WTC11 (cell line): ENCODE results near the gene URB1. TPM values are rescaled to one million over a fixed set of nuclear protein-coding genes. Genes with fewer than 3 reads are reported as not detected.

Source experiments
- ATAC-seq: fragments of 200-7000 bp; cut with Tn5 transposase; 2 replicates; pipeline ENCODE4 v1.10.0; 2021; ENCODE audit warnings: mild to moderate bottlenecking, moderate library complexity
- CTCF ChIA-PET: fragments of 300-600 bp; sonication (Branson Sonifier 250); formaldehyde crosslinking; loops from one replicate; lab custom pipeline; 2021; ENCODE audit warnings: antibody characterized with exemption; lab: Charles Lee
- POLR2A ChIA-PET: fragments of 350-600 bp; sonication (Branson Sonifier 250); formaldehyde crosslinking; loops from one replicate; lab custom pipeline; 2021; ENCODE audit warnings: antibody characterized with exemption; lab: Charles Lee
- DNase-seq: peaks from one replicate; pipeline ENCODE4 v3.0.0; 2021; ENCODE audit warnings: low spot score
- H3K27ac Mint-ChIP-seq: 2 replicates; pipeline ENCODE4 v1.8.0; 2021; ENCODE audit warnings: mixed read lengths
- H3K27me3 Mint-ChIP-seq: 2 replicates; pipeline ENCODE4 v1.8.0; 2021; ENCODE audit warnings: low read depth, mild to moderate bottlenecking, moderate library complexity, mixed read lengths
- H3K36me3 Mint-ChIP-seq: 2 replicates; pipeline ENCODE4 v1.8.0; 2021; ENCODE audit warnings: mixed read lengths
- H3K4me1 Mint-ChIP-seq: 2 replicates; pipeline ENCODE4 v1.8.0; 2022; ENCODE audit warnings: mixed read lengths
- H3K4me3 Mint-ChIP-seq: 2 replicates; pipeline ENCODE4 v1.8.0; 2021; ENCODE audit warnings: mild to moderate bottlenecking, moderate library complexity, mixed read lengths
- H3K9me3 Mint-ChIP-seq: 2 replicates; pipeline ENCODE4 v1.8.0; 2021; ENCODE audit warnings: mixed read lengths
- CREB1 ChIP-seq: sonication (generic); formaldehyde crosslinking; IDR thresholded peaks from 2 replicates; pipeline ENCODE4 v1.8.0; 2023; ENCODE audit warnings: mild to moderate bottlenecking, missing genetic modification reagents
- E2F1 ChIP-seq: sonication (generic); formaldehyde crosslinking; IDR thresholded peaks from 2 replicates; pipeline ENCODE4 v1.8.0; 2022; ENCODE audit warnings: mild to moderate bottlenecking, missing genetic modification reagents
- E2F5 ChIP-seq: sonication (generic); formaldehyde crosslinking; IDR thresholded peaks from 2 replicates; pipeline ENCODE4 v1.8.1; 2022; ENCODE audit warnings: mild to moderate bottlenecking, moderate library complexity, missing genetic modification reagents
- ERG ChIP-seq: fragments of 250-450 bp; sonication (Bioruptor Pico); IDR thresholded peaks from 2 replicates; pipeline ENCODE4 v1.8.0; 2021; ENCODE audit warnings: mild to moderate bottlenecking
- FOXK1 ChIP-seq: sonication (generic); formaldehyde crosslinking; IDR thresholded peaks from 2 replicates; pipeline ENCODE4 v1.8.0; 2022; ENCODE audit warnings: mild to moderate bottlenecking, moderate library complexity, missing genetic modification reagents
- GABPB1 ChIP-seq: sonication (generic); formaldehyde crosslinking; IDR thresholded peaks from 2 replicates; pipeline ENCODE4 v1.8.1; 2023; ENCODE audit warnings: mild to moderate bottlenecking, missing genetic modification reagents
- GRHL2 ChIP-seq: fragments of 250-450 bp; sonication (Bioruptor Pico); IDR thresholded peaks from 2 replicates; pipeline ENCODE4 v1.8.0; 2022; ENCODE audit warnings: mild to moderate bottlenecking, moderate library complexity; ENCODE audit not compliant: insufficient replicate concordance, severe bottlenecking
- GTF2I ChIP-seq: fragments of 250-450 bp; sonication (Bioruptor Pico); conservative IDR thresholded peaks from 2 replicates; pipeline ENCODE4 v1.4.0; 2021; ENCODE audit warnings: mild to moderate bottlenecking
- HMGXB4 ChIP-seq: sonication (generic); formaldehyde crosslinking; IDR thresholded peaks from 2 replicates; pipeline ENCODE4 v1.8.1; 2023; ENCODE audit warnings: mild to moderate bottlenecking, moderate library complexity, missing genetic modification reagents
- IRF1 ChIP-seq: sonication (generic); formaldehyde crosslinking; IDR thresholded peaks from 2 replicates; pipeline ENCODE4 v1.8.0; 2023; ENCODE audit warnings: missing genetic modification reagents
- IRF2 ChIP-seq: sonication (generic); formaldehyde crosslinking; IDR thresholded peaks from 2 replicates; pipeline ENCODE4 v1.8.0; 2022; ENCODE audit warnings: low read depth, missing genetic modification reagents, borderline replicate concordance
- NR1H2 ChIP-seq: sonication (generic); formaldehyde crosslinking; IDR thresholded peaks from 2 replicates; pipeline ENCODE4 v1.9.0; 2021; ENCODE audit warnings: mild to moderate bottlenecking, moderate library complexity, missing genetic modification reagents
- PRRX2 ChIP-seq: fragments of 250-450 bp; sonication (Bioruptor Pico); IDR thresholded peaks from 2 replicates; pipeline ENCODE4 v1.8.0; 2021; ENCODE audit warnings: mild to moderate bottlenecking
- TP53 ChIP-seq: sonication (generic); formaldehyde crosslinking; IDR thresholded peaks from 2 replicates; pipeline ENCODE4 v1.8.1; 2023; ENCODE audit warnings: mild to moderate bottlenecking, missing genetic modification reagents
- ZBTB43 ChIP-seq: sonication (generic); formaldehyde crosslinking; IDR thresholded peaks from 2 replicates; pipeline ENCODE4 v1.8.1; 2023; ENCODE audit warnings: mild to moderate bottlenecking, missing genetic modification reagents
- ZNF263 ChIP-seq: sonication (generic); formaldehyde crosslinking; IDR thresholded peaks from 2 replicates; pipeline ENCODE4 v1.8.1; 2022; ENCODE audit warnings: low read depth, mild to moderate bottlenecking, moderate library complexity, missing genetic modification reagents
- ZNF281 ChIP-seq: sonication (generic); formaldehyde crosslinking; IDR thresholded peaks from 2 replicates; pipeline ENCODE4 v1.8.0; 2023; ENCODE audit warnings: mild to moderate bottlenecking, missing genetic modification reagents
- ZNF416 ChIP-seq: fragments of 250-450 bp; sonication (Bioruptor Pico); IDR thresholded peaks from 2 replicates; pipeline ENCODE4 v1.9.0; 2021; ENCODE audit warnings: mild to moderate bottlenecking, inconsistent platforms
- ZSCAN18 ChIP-seq: fragments of 250-450 bp; sonication (Bioruptor Pico); IDR thresholded peaks from 2 replicates; pipeline ENCODE4 v2.1.2; 2022; ENCODE audit warnings: mild to moderate bottlenecking, moderate library complexity
- total RNA-seq: library from RNA; stranded (reverse); gene quantifications from 3 replicates; pipeline ENCODE4 v1.2.3, GENCODE V29; 2021

URB1 gene
- total RNA-seq, 1 experiment from 2014 or later: 38.7 TPM

GRCh38 chr21:32329776-32330175 is 63.0 kb downstream of the URB1 start:
- TF ChIP-seq CREB1 (CRISPR knock-in tag): no peak
- TF ChIP-seq ERG (CRISPR knock-in tag): no peak
- no peak for TF ChIP-seq E2F1 (CRISPR knock-in tag)
- TF ChIP-seq ZNF263: no peak
- TF ChIP-seq PRRX2: no peak
- no peak for TF ChIP-seq IRF1 (CRISPR knock-in tag)
- TF ChIP-seq ZSCAN18 (CRISPR knock-in tag): no peak
- no peak for TF ChIP-seq GRHL2 (CRISPR knock-in tag)
- TF ChIP-seq TP53: no peak
- TF ChIP-seq GABPB1: no peak
- no peak for TF ChIP-seq GTF2I
- no peak for TF ChIP-seq IRF2 (CRISPR knock-in tag)
- TF ChIP-seq NR1H2: no peak
- no peak for TF ChIP-seq ZBTB43
- no peak for TF ChIP-seq E2F5 (CRISPR knock-in tag)
- no peak for TF ChIP-seq ZNF281 (CRISPR knock-in tag)
- TF ChIP-seq HMGXB4 (CRISPR knock-in tag): no peak
- no peak for TF ChIP-seq ZNF416 (CRISPR knock-in tag)
- no peak for TF ChIP-seq FOXK1 (CRISPR knock-in tag)

More at GRCh38 chr21:32329776-32330175, 63.0 kb downstream of the URB1 start:
- H3K27me3 Mint-ChIP-seq: no peaks in the 10 kb centered on the region
- H3K4me1 Mint-ChIP-seq: no peaks in the 10 kb centered on the region
- CTCF ChIA-PET: no interaction called here
- no peak overlapping the region for H3K27ac Mint-ChIP-seq
- ATAC-seq: no peak
- POLR2A ChIA-PET: no interaction called here
- H3K36me3 Mint-ChIP-seq: peaks cover 76% of the 10 kb centered on the region
- no peak overlapping the region for H3K4me3 Mint-ChIP-seq
- DNase-seq: no peak
- no peaks in the 10 kb centered on the region for H3K9me3 Mint-ChIP-seq
